Measurements from ENCODE around the gene ZNF469. TPM values are rescaled to one million over a fixed set of nuclear protein-coding genes. Genes with fewer than 3 reads are reported as not detected.

ZNF469 gene
- total RNA-seq, 1 donor from 2014 or later, result 0.41 TPM

DNA sequence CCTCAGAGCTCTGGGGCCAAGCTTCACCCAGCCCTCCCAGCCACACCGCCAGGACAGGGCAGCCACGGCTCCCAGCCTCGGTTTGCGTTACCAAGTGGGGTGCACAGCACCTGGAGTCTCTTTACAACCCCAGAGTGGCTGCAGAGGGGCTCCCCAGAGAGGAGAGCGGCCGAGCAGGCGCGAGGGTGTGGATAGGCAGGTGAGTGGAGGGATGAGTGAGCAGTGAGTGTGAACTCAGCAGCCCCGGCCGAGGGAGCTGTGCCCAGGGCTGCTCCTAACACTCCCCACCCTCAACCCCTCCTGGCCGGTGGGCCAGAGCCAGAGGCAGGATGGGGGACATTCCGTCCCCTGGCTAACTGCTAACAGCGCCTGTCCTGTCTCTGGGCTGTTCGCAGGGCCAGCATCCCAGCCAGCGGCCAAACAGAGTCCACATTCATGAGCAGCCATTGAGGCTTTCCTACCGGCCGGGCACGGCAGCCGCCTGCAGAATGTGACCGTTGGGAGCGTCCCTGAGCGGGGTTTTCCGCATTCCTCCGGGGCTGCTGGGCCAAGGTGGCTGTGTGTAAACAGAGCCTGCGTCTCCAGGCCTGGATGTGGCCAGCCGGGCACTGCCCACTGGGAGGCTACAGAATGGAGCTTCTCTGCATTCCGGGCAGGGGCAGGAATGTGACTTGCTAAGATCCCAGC, 5.3 kb downstream of the ZNF469 start:
- no peak for FAIRE-seq
- peak in 1 of 2 donors; percentile 57 for DNase-seq (ENCODE audit: low spot score in 2 of 2)

DNA sequence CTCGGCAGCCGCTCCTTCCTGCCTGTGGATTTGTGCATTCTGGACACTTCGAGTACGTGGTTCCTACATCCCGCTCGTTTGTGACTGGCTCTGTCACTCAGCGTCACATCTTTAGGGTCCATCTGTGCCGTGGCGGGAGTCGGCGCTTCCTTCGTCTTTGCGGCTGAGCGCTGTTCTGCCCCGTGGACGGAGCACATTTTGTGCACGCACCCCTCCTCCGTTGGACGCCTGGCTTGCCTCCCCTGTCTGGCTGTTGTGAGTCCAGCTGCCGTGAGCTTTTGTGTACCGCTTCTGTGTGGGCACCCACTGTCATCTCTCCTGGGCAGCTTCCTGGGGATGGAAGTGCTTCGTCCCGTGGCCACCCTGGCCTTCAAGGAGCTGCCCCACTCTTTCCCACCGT, 6.4 kb downstream of the ZNF469 start:
- FAIRE-seq (no peak), DNase-seq (ENCODE audit: low spot score in 2 of 2) (no peak)

DNA sequence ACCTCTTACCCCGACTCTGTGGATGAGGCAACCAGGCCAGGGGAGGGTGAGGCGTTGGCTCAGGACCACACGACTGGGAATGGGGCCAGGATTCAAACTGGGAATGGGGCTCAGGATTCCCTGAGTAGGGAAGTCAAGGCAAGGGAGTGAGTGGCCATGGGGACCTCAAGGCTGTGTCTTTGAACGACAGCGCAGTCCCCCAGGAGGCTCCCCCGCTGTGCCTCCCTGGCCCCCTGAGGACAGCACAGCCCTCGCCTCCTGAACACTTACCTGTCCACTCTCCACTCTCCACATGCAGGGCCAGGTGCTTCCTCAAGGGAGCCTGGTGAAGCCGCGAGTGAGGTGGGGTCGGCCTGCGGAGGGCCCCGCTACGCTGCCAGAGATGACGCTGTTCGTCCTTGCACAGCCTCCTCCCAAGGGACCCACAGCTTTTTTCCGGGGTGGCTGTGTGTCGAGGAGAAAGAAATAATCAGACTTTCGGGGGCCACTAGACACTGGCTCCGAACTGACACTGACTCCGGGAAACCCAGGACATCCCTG, 6.9 kb downstream of the ZNF469 start:
- FAIRE-seq, result no peak
- no peak for DNase-seq (ENCODE audit: low spot score in 2 of 2)

DNA sequence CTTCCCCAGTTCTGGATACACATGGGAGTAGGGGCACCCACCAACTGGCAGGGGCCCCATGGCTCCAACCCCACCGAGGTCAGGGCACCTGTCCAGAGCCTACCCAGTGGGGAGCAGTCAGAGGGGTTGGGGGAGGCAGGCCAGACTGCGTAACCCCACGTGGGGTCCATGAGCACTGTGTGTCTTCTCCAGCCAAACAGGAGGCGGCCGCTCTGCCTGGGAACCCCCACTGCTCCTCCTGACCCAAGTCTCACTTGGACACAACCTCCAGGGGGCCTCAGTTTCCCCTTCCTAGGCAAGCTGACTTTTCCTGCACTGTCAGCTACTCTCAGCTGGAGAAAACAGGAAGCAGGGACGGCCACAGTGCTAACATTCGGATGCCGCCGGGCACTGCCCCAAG, 7.5 kb downstream of the ZNF469 start:
- FAIRE-seq (no peak), DNase-seq (ENCODE audit: low spot score in 2 of 2) (no peak)

- no peak for DNase-seq (ENCODE audit: low spot score in 2 of 2)
- FAIRE-seq, result no peak
Measured at GRCh38 chr16:88390735-88391134, 8.0 kb downstream of the ZNF469 start.

DNA sequence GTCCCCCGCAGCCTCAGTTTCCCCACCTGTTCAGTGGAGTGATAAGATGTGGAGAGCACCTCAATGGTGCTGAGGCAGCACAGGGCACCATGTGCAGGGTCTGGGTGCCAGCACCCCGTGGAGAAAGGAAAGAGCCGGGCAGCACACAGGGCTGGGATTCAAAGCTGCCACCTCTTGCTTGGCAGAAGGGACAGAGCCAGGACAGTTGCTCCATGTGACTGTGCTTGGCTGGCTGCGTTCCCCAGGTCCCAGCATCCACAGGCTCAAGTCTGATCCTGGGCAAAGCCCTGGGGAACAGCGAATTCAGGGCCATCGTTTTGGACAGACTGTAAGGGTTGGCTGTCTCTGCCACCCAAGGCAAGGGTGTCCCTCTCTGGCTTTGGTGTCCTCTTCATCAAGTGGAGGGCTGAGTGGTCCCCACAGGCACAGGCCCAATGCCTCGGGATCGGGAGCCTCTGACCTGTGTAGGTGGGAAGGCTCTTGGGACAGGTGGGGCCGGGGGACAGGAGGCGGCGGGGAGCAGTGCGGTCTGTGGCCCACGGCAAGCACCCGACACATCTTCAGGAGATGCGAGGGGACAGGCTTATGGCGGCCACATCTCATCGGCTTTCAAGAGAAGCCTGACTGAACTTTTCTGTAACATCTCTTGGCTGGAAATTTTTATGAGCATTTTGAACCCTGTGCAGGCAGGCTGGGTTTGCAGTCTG, 8.5 kb downstream of the ZNF469 start:
- FAIRE-seq (no peak), DNase-seq (ENCODE audit: low spot score in 2 of 2) (no peak)

DNA sequence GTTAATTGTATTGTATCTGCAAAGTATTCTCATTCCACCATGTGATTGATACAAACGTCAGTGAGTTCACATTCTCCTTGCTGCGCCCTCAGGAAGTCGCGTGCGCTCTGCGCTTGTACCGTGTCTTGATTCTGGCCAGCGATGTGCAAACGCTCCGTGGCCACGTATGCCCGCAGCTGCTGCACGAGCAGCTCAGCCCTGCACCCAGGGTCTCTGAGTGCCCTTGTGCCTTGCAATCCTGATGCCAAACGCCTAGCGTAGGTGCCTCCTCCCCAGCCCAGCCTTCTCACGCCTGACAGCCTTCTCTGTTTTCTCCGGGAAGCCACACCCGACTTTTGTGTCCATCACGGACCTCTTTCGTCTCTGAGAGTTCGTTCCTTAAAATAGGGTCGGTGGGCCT, 9.4 kb downstream of the ZNF469 start:
- no peak for FAIRE-seq
- DNase-seq (ENCODE audit: low spot score in 2 of 2), result no peak

DNA sequence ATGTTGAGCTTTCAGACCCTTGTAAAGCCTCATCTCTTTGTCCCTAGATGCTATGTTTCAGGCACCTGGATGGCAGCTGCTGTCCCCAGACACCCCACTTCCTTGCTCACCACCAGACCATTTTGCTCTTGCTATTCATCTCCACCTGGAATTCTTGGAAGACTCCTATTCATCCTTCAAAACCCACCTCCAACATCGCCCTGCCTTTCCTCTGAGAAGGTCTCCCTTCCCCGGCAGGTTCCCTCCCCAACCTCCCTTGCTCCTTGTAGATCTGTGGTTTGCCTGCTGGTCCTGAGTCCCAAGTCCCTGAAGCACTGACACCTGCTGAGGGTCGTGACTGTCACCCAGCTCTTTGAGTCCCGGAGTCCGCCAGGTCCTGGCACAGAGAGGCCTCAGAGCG, 9.9 kb downstream of the ZNF469 start:
- no peak for FAIRE-seq
- DNase-seq (ENCODE audit: low spot score in 2 of 2), result no peak

GRCh38 chr16:88393034-88393433, 10.3 kb downstream of the ZNF469 start:
- FAIRE-seq, result no peak
- no peak for DNase-seq (ENCODE audit: low spot score in 2 of 2)

GRCh38 chr16:88393571-88393970, 10.8 kb downstream of the ZNF469 start:
- FAIRE-seq (no peak), DNase-seq (ENCODE audit: low spot score in 2 of 2) (no peak)

- DNase-seq (ENCODE audit: low spot score in 2 of 2), result no peak
- FAIRE-seq, result no peak
Measured at GRCh38 chr16:88394426-88394825, 11.7 kb downstream of the ZNF469 start.

DNA sequence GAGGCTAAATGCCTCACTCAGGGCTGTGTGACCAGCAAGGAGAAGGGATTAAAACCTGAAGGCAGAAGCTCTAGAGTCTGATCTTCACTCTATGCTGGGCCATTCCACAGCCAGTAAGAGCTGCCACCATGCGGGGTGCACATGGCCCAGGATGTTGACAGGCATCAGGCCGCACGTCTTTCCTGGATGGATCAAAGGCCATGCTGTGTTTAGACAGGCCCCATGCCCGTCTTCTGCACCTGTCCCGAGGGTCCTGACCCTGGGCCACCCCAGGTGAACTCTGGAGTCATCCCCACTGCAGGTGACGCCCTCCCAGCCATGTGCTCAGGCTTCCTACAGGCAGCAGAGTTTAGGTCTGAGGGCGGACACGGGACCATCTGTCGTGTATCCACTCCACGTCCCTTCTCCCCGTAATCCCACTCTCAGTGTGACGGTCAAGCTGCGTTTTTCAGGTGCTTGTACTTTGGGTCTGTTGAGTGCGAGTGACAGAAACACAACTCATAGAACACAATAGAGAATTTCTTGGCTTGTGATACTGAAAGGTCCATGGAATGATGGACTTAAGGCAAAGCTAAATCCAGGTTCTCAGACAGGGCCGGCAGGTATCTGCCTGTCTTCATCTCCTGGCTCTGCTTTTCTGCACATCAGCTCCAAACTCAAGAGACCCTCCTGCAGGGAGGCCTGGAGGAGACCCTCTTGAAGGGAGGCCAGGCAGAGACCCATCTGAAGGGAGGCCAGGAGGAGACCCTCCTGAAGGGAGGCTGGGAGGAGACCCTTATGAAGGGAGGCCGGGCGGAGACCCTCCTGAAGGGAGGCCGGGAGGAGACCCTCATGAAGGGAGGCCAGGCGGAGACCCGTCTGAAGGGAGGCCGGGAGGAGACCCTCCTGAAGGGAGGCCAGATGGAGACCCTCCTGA, 13.2 kb downstream of the ZNF469 start:
- DNase-seq (ENCODE audit: low spot score in 2 of 2) (no peak), FAIRE-seq (no peak)

- no peak for DNase-seq (ENCODE audit: low spot score in 2 of 2)
- FAIRE-seq, result no peak
Measured at GRCh38 chr16:88398170-88398873, 15.6 kb downstream of the ZNF469 start.

DNA sequence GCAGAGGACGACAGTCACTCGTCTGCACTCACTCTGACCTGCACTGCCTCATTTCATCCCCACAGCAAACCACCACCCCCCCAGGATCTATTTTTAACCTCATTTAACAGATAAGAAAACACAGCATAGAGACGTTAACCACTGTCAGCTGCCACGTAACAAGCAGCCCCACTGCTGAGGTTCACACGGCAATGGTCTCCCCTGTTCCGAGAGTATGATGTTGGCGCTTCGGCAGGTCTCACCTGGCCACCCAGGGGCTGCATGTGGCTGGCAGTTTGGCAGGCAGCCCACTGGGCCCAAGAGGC, 16.1 kb downstream of the ZNF469 start:
- FAIRE-seq (no peak), DNase-seq (ENCODE audit: low spot score in 2 of 2) (no peak)

DNA sequence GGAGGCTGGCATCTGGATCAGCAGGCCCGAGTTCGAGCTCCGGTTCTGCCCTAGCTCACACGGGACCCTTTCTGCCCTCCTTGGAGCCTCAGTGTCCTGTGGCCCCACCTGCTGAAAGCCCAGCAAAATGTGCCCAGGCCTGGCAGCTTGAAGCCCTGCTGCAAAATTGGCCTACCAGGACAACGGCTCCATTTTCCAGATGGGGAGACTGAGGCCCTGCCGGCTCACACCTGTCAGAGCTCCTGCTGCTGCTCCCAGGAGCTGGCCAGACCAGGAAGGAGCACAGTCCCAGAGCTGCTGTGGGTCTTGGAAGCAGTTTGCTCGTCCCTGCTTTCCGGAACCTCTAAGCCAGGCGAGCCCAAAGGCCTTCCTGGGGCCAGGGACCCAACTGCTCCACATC, 17.4 kb downstream of the ZNF469 start:
- FAIRE-seq (no peak), DNase-seq (ENCODE audit: low spot score in 2 of 2) (no peak)

- DNase-seq (ENCODE audit: low spot score in 2 of 2), result no peak
- FAIRE-seq, result no peak
Measured at GRCh38 chr16:88401604-88402246, 19.0 kb downstream of the ZNF469 start.

GRCh38 chr16:88402551-88403240, 19.9 kb downstream of the ZNF469 start:
- no peak for DNase-seq (ENCODE audit: low spot score in 2 of 2)
- FAIRE-seq, result no peak

- no peak for DNase-seq (ENCODE audit: low spot score in 2 of 2)
- FAIRE-seq, result no peak
Measured at GRCh38 chr16:88403794-88404581, 21.2 kb downstream of the ZNF469 start.

DNA sequence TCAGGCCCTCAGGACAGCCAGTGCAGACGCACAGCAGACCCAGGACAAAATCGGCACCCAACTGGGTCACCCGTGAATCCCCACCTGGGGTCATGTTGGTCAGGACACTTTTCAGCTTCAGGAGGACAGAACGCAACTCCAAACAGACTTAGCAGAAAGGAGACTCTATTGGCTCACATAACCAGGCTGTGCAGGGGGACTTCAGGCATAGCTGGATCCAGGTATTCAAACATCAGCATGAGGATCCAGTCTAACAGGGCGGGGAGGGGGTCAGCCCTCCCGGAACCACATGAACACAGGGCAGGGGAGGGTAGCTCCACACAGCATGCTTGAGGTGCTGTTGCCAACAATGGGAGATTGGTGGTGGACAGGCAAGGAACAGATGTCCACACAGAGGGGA, 22.0 kb downstream of the ZNF469 start:
- DNase-seq (ENCODE audit: low spot score in 2 of 2), result no peak
- FAIRE-seq, result no peak
